Colon (tissue), 2 donors: ENCODE measurements around the gene SLC48A1.
"Not testable (repeated sequence)": the region's sequence is repeated elsewhere in the genome, so short reads cannot be mapped to it uniquely, and the experiment has no call there.

Experiments
- FAIRE-seq: peaks from 2 replicates; lab custom pipeline; 2012; peaks lifted over from hg19 to GRCh38; lab: Jason Lieb, UNC
- donor health status: control.
- donor health status: control.

SLC48A1 gene

DNA sequence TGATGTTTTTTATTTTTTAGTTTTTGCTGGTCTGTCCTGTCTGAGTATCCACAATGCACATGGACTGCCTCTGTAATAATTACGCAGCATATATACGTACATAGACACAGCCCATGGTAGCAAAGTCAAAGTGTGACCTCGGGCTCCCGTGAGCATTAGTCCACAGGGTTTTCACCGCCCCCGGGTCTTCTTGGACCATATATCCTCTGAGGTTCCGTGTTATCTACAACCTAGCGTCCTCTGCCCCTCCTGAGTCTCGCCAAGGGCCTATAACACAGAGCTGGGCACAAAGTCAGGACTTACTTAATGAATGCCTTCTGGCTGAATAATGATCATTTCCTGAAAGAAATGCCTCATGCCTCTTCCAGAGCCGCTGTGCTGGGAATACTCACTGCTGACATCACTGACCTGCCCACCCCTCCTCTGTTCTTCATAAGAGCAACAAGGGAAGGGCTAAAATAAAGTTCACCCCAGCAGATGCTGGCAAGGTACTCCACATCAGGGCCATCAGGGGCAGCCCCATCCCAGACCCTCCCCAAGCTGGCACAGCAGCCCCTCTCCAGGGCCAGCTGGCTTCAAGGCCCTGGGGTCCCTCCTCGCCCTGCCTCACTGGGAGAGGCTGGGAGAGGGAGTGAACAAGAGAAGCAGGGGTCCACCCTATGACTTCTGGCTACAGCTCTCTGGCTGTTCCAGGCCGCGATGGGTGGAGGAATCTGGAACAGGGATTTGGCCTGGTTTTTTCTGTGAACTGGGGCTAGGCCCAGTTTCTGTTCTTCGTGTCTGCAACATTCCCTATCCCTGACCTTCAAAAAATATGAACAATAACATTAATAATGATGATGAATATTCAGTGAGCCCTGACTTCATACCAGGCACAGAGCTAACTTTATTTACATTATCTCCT, 38.8 kb downstream of the SLC48A1 start:
- FAIRE-seq: no peak

- no peak for FAIRE-seq
Observed at GRCh38 chr12:47812797-47813510, 39.9 kb downstream of the SLC48A1 start.

DNA sequence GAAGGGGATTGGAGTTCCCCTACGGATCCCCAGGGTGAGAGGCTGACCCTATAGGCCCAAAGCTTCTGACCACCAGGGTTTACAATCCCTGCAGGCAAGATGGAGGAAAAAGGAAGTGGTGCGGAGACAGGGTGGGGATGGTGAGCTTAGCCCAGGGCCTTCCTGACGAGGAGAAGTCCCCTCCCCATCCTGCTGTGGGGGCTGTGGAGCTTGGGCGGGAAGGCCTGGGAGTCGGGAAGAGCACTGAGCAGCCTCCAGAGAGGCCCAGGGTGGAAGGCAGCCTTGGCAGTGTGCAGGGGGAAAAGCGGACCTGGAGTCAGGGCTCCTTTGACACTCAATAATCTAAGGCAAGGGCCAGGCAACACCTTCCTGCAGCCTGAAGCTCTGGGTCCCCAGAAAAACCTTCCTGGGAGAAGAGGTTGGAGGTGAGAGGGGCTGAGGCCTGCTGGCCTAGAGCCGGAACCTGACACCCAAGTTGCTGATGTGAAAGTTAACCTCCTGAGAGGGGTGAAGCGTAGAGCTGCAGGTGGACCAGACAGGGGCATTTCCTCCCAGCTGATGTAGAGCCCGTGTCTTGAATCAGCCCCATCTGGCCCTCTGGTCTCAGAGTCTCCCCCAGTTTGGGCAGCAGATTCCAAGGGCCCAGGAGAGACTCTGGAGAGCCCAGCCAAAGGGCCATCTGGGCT, 40.6 kb downstream of the SLC48A1 start:
- FAIRE-seq: no peak

DNA sequence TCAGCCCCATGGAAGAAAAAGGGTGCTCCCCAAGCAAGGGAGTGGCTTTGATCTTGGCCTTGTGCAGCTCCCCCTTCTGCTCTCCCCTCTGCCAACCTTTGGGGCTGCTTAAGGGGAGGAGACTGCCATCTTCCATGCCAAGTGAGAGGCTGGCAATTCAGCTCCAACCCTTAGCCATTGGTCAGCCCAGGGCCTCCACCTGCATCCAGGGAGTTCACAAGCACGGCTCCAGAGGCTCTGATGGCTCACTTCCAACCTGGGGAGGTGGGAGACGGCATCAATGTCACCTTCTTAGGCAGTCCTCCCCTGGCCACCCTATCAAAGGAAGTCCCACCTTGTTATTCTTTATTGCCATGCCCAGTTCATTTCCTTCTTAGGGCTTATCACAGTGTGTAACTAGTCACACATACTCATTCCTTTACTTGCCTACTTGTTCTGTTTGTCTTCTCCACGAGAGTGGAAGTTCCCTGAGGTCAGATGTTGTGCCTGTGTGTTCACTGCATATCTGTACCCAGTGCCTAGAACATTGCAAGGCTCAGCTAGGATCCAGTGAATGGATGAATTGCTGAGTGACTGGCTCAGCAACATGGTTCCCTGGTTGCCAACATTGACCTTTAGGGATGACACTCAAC, 41.6 kb downstream of the SLC48A1 start:
- no peak for FAIRE-seq

DNA sequence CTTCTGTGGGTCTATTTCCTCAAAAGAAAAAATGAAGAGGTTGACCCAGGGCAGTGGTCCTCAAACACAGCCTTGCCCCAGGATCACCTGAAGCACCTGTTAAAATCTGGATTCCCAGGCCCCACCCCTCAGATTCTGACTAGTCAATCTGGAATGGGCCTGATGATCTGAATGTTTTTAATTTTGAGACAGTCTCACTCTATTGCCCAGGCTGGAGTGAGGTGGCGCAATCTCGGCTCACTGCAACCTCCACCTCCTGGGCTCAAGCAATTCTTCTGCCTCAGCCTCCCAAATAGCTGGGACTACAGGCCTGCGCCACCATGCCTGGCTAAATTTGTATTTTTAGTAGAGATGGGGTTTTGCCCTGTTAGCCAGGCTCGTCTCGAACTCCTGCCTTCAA, 42.4 kb downstream of the SLC48A1 start:
- FAIRE-seq: not testable (repeated sequence)

- FAIRE-seq: no peak
Observed at GRCh38 chr12:47816403-47817271, 43.6 kb downstream of the SLC48A1 start.

DNA sequence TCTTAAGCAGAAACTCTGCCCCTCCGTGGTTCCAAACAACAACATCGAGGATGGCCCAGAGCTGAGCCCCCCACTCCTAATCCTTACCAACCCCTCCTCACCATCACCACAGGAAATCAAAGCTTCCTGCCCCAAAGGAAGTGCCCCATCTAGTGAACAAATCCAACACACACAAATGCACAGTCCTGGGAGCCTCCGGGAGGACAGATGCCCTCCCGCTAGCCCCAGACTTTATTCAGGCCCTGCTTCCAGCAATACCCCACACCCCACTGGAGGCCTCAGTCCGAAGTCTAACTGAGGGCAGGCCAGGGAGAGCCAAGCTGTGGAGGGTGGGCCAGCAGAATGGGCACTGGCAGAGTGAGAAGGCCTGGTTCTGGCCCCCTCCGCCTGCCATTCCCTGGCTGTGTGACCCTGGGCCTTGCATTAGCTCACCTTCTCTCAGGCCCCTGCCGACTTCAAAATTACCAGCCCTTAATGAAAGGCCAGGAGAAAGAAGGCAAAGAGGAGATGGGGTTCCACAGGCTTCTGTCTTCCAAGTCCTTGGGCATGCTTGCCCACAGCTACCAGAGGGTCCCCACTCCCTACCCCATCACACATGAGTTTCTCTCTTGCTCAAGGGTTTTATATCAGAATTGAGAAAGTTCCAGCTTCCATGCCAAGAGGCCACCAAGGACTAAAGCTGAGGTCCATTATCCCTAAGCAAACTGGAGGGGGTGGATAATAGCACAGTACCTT, 44.4 kb downstream of the SLC48A1 start:
- FAIRE-seq: no peak

DNA sequence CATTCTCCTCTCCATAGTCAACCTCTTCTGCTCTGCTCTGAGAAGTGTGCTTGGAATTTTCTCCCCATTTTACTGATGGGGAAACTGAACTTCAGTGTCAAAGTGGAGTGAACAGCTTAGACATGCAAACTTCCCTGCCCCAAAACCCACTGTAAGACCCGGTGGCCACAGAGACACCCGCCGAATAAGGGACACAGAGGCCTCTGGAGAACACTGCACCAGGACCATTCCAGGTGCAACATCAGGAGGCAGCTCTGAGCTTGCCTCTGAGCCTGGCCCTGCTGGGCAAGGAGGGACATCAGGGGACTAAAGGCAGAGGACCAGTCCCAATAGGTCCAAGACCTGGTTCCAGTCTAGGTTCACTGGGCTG, 45.0 kb downstream of the SLC48A1 start:
- no peak for FAIRE-seq

DNA sequence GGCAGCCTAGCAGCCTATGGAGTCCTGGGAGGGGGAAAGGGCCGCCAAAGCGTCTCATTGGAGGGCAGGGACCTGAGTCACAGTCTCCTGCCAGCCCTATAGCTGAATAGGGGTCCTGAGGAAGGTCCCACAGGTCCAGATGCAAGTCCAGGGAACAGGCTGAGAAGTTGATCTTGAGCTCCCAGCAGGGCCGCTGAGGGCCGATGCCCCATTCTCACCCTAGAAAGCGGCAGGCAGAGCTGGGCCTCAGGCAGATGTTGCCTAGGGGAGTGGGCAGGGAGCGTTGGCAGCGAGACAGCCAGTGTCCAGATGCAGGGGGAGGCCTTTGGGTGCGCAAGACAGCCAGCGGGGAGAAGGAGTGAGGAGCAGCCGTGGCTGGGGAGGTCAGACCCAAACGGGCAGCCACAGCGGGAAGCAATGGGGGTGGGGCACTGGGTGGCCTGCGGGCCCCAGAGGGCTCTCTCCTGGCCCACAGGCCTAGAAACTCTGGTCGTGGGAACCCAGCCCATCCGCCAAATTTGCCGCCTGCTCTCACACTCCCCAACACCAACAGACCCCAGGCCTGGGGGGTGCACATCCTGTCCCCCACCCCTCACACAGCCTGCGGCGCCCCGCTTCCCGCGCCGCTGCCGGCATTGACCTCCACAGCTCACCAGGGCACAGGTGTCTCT, 45.6 kb downstream of the SLC48A1 start:
- no peak for FAIRE-seq

DNA sequence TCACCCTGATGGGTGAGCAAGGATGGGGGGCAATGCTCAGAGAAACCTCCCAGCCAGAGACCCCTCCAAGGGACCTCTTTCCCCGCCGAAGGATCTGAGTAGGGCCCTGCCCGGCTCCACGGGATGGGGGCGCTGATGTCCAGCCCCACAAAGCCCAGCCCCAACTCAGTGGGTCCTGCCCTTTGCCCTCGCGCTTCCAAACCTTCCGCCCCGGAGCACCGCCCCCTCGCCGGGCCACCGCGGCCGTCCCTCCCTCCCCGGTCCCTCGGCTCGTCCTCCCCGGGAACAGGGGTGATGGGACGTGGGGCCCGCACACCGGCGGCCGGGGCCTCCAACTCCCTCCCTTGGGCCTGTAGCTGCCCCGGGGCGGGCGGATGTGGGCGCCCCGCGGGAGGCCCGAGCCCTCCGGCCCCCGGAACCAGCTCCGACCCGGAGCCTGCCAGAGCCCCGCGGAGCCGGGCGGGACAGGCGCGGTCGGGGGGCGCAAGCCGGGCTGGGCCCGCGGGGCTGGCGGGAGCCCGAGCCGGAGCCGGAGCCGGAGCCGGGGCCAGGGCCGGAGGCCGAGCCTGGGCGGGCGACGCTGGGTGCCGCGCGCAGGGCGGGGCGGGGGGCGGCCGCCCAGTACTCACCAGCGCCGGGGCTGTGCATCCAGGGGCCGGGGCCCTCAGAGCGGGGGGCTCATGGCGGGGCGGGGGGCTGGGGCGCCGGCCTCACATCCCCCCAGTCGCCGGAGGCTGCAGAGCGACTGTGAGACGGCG, 46.3 kb downstream of the SLC48A1 start:
- FAIRE-seq: no peak

DNA sequence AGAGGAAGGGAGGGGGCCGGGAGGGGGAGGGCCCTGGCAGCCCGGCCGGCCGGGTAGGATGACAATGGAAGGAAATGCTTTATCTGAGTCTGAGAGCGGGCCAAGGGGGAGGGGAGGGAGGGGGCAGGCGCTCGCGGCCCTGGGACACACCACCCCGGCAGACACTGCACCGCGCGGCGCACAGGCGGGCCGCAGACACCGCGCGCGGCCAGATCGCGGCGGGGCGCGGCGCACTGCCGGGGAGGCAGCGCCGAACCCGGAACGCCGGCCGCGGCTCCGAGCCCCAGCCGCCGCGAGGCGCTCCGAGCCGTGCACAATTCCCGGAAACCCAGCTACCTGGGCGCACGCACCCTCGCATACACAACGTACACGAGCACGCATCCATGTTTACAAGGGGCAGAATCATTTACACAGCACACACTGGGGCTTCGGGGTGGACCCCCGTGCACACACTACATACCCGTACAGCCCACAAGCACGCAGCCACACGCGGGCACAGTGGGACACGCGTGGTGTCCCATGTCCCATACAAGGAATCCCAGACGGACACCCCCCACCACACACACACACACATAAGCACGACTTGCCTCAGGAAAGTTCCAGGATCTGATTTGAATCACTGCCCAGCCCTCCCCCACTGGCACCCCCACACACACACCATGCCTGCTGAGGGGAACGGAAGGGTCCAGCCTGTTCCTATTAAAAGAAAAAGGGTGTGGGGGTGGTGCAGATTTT, 47.0 kb downstream of the SLC48A1 start, which contains the start of gene HDAC7:
HDAC7 (minus strand) TSS at position 8 of the 735 bp plus-strand sequence. CDS start 118 bp downstream, outside the sequence.
- FAIRE-seq: no peak

- no peak for FAIRE-seq
Observed at GRCh38 chr12:47820631-47821345, 47.8 kb downstream of the SLC48A1 start.

DNA sequence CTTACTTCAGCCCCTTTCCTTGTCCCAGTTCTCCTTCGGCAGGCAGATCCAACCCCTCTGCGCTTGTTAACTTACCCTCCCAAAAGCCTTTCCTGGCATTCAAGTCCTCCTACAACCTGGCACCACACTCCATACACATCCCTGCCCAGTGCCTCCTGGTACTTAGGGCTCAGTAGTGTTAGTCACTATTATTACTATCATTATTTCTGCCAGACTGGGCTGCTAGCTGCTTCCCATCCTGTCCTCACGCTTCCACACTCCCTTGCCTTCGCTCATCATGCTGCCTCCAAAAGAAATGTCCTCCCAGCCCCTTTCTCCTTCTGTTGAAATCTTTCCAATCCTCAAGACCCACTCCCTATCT, 48.3 kb downstream of the SLC48A1 start:
- FAIRE-seq: no peak

GRCh38 chr12:47822401-47822800, 49.4 kb downstream of the SLC48A1 start:
- no peak for FAIRE-seq

DNA sequence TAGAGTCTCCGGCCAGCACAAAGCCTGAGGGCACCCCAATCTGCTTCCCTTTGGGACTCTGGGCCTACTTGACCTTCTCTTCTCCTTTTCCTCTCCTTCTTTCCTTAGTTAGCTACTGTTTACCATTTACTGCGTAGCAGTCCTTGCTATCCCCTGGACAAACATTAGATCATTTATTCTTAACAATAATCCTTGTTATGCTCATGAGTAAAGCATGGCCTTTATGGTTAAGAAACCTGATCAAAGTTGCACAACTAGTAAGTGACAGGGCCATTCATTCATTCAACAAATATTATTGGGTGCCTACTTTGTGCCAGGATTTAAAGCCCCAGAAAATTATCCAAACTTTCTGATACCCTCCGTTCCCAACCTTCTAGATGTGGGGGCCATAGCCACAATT, 49.8 kb downstream of the SLC48A1 start:
- FAIRE-seq: no peak

DNA sequence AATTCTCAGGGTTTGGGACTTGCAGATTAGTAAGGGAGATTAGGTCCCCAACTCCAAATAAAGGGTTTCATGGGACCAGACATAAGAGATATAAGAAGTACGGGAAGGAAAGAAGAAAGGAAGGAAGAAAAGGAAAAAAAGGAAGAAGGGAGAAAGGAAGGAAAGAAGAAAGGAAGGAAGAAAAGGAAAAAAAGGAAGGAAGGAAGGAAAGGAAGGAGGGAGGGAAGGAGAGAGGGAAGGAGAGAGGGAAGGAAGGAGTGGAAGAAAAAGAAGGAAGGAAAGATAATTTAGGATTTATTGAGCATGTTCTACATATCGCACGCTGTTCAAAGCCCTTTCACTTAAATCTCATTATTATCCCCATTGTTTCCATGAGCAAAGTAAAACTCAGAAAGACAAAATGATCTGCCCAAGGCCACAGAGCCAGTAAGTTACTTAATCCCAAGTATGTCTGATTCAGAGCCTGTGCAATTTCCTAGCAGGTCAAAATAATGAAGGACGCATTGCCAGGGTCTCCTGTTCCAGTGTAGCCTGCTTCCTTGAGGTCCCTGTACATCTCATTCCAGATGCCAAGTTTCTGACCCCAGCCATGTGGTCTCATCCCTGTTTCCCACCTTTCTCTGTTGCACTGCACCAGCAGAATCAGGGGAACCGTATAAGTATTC, 50.5 kb downstream of the SLC48A1 start:
- FAIRE-seq: no peak

- no peak for FAIRE-seq
Observed at GRCh38 chr12:47824198-47824597, 51.2 kb downstream of the SLC48A1 start.
